ENCODE results near the gene COL24A1. TPM values are rescaled to one million over a fixed set of nuclear protein-coding genes. Genes with fewer than 3 reads are reported as not detected.

Gene COL24A1
- total RNA-seq, 1 donor from 2014 or later = 1.1 TPM

DNA sequence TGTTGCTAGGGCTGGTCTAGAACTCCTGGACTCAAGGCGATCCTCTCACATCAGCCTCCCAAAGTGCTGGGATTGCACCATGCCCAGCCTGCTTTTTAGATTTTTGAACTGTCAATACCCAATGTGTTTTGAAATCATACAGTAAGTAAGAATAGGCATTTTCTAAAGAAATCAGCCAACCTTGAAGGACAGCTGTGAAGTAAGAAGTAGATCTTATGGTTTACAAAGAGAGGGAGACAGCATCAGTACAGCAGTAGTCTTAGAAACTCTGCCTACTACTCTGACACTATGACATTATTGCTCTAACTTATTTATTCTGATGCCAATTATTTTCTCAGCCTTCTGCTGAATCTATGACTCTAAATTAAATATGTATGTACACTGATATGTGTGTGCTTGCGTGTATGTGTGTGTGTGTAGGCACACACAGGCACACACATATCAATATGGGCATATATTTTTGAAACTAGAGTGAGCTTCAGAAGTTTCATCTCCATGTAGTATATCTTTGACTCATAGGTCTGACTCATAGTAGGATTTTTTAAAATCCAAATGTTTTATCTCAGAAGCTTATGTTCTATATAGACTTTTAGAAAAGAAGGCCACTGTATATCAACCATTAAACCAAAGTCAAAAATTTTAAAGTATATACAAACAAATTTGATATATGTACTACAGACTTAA, 140.4 kb downstream of the COL24A1 start:
- intact Hi-C loops (cut with DNase I) = no loop called here
- no peaks in the 10 kb centered on the region for H3K9me3 ChIP-seq
- DNase-seq (no peak), ATAC-seq (no peak)
- H3K36me3 ChIP-seq = no peaks in the 10 kb centered on the region
- no peak overlapping the region for H3K4me3 ChIP-seq
- no peak overlapping the region for H3K27ac ChIP-seq
- no peaks in the 10 kb centered on the region for H3K27me3 ChIP-seq (ENCODE audit: low read depth)
- TF ChIP-seq, protein P1, sequence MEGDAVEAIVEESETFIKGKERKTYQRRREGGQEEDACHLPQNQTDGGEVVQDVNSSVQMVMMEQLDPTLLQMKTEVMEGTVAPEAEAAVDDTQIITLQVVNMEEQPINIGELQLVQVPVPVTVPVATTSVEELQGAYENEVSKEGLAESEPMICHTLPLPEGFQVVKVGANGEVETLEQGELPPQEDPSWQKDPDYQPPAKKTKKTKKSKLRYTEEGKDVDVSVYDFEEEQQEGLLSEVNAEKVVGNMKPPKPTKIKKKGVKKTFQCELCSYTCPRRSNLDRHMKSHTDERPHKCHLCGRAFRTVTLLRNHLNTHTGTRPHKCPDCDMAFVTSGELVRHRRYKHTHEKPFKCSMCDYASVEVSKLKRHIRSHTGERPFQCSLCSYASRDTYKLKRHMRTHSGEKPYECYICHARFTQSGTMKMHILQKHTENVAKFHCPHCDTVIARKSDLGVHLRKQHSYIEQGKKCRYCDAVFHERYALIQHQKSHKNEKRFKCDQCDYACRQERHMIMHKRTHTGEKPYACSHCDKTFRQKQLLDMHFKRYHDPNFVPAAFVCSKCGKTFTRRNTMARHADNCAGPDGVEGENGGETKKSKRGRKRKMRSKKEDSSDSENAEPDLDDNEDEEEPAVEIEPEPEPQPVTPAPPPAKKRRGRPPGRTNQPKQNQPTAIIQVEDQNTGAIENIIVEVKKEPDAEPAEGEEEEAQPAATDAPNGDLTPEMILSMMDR (IDR thresholded peaks at IDR 0.05) = no peak
- no peaks in the 10 kb centered on the region for H3K4me1 ChIP-seq

DNA sequence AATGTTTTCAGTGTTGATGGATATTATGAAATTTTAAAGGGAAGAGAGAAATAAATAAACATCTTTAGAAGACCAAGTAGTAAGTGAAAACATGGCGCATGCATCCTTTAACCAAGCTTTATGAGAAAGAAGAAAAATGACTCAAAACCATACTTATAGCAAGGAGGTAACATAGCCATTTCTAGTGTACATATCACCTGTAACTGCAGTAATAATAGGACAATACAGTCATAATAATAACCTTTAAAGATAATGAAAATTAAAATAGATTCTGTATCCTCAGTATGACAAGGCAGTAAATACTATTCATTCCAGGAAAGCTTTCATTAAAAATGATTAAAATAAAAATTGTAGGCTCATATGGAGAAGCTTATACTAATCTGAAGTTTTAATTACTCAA, 141.2 kb downstream of the COL24A1 start:
- intact Hi-C loops (cut with DNase I) = no loop called here
- TF ChIP-seq, protein P1 (IDR thresholded peaks at IDR 0.05) = no peak
- Histone ChIP-seq H3K36me3 (no peaks in the 10 kb centered on the region), H3K4me1 (no peaks in the 10 kb centered on the region), H3K27ac (no peak overlapping the region), H3K4me3 (no peak overlapping the region), H3K27me3 (ENCODE audit: low read depth) (no peaks in the 10 kb centered on the region), H3K9me3 (no peaks in the 10 kb centered on the region)
- ATAC-seq (no peak), DNase-seq (no peak)

- ATAC-seq = no peak
- no peaks in the 10 kb centered on the region for H3K36me3 ChIP-seq
- no peak overlapping the region for H3K27ac ChIP-seq
- TF ChIP-seq, protein P1 (IDR thresholded peaks at IDR 0.05) = no peak
- no peaks in the 10 kb centered on the region for H3K27me3 ChIP-seq (ENCODE audit: low read depth)
- no peak overlapping the region for H3K4me3 ChIP-seq
- intact Hi-C loops (cut with DNase I) = no loop called here
- DNase-seq = no peak
- H3K4me1 ChIP-seq = no peaks in the 10 kb centered on the region
- no peaks in the 10 kb centered on the region for H3K9me3 ChIP-seq
These were observed 156.0 kb downstream of the COL24A1 start for GRCh38 chr1:86000601-86001000.

- H3K27me3 ChIP-seq (ENCODE audit: low read depth) = no peaks in the 10 kb centered on the region
- TF ChIP-seq, protein P1 (IDR thresholded peaks at IDR 0.05) = no peak
- H3K9me3 ChIP-seq = no peaks in the 10 kb centered on the region
- no peak for DNase-seq
- H3K27ac ChIP-seq = no peak overlapping the region
- no peak for ATAC-seq
- no peaks in the 10 kb centered on the region for H3K4me1 ChIP-seq
- intact Hi-C loops (cut with DNase I) = no loop called here
- no peak overlapping the region for H3K4me3 ChIP-seq
- no peaks in the 10 kb centered on the region for H3K36me3 ChIP-seq
These were observed 158.3 kb downstream of the COL24A1 start for GRCh38 chr1:85998105-85998855.

- Histone ChIP-seq H3K4me1 (no peaks in the 10 kb centered on the region), H3K27me3 (ENCODE audit: low read depth) (no peaks in the 10 kb centered on the region), H3K27ac (no peak overlapping the region), H3K4me3 (no peak overlapping the region), H3K9me3 (no peaks in the 10 kb centered on the region), H3K36me3 (no peaks in the 10 kb centered on the region)
- DNase-seq (no peak), ATAC-seq (no peak)
- intact Hi-C loops (cut with DNase I) = no loop called here
- TF ChIP-seq, protein P1 (IDR thresholded peaks at IDR 0.05) = no peak
These were observed 163.8 kb downstream of the COL24A1 start for GRCh38 chr1:85992791-85993190.
